HL-60/S4 treated with retinoic acid at 250 ng/mL for 4 days and 3 days (cell line): ENCODE results near the gene KMT2E.
"Not testable (repeated sequence)": the region's sequence is repeated elsewhere in the genome, so short reads cannot be mapped to it uniquely, and the experiment has no call there.

Experiments
- in situ Hi-C: fragments of 300-500 bp; cut with MboI; formaldehyde crosslinking; loops from 2 replicates; pipeline ENCODE4 v1.7.0; 2022; ENCODE audit warnings: low sequenced_read_pairs

Gene KMT2E

DNA sequence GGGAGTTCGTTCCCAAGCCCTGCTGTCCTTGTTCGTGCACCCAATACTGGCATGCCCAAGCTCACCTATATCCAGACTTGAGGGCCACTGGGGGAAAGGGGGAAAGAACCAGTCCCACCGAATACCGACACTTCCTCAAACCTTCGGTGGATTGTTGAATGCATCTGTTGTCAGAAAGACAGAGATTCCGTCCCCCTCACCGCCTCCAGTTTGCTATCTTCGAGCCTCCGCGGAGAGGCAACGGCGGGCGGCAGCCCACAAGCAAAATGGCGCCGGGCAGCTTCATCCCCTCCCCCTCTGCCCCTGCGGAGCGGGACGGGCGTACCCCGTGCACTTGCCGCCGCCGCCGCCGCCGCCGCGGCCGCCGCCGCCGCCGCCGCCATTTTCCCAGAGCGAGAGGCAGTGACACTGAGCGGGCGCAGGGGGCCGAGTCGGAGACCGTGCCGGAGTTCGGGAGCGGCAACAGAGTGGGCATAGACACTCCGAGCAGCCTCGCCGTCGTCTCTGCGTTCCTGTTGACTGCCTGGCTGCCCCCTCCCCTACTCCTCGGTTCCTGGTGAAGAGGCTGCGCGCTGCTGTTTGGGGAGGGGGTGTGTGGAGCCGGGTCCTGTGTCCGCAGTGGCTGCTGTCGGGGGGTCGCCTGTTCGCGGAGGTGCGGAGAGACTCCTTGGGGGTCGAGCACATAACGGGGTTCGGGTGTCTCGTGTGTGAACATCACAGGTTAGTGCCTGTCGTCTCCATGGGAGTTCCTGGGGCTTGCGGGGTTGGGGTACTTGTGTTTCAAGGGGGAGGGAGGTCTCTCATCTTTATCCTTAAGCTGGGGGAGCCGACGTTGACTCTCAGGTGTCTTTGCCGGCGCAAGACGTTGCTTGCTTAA lies at the start of gene KMT2E:
TSS of gene KMT2E (plus strand) at position 390 of the 877 bp plus-strand sequence. CDS start 26,748 bp downstream, outside the sequence.
- in situ Hi-C loops = no loop called here

GRCh38 chr7:104964626-104965236 lies 49.3 kb upstream of the KMT2E start:
- in situ Hi-C loops = no loop called here

DNA sequence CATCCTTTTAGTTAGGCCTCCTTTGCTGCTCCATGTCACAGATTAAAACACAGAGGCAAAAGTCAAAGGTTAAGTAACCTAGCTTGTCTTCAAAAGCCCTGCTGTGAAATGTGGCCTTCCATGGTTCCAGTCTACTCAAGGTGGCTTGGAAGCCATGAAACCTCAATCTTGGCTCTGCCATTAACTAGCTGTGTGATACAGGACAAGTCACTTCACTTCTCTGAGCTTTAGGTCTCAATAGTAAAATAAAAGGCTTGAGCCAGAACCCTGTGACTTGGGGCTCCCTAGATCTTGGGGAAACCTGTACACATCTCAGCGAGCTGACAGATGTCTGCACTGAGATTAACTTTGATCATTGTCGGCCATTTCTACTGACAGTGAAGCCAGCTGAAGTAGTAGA lies 48.0 kb upstream of the KMT2E start:
- in situ Hi-C loops = no loop called here

DNA sequence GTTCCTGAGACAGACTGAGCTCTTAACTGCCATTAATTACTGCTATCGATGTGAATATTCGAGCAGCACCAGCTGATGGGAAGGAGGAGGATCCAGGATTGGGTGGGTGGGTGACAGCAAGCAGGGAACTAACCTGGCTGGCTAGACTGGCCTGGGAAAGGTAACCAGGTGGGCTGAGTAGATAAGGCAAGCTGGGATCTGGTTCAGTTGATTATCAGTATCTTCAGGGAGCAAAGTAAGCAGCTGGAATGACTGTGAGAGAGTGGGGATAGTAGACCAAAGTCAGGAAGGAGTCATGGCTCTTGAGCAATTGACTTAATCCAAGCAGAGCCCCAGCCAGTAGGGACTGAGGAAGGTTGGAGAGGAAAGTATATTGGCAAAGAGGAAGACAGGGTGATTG lies 46.9 kb upstream of the KMT2E start:
- in situ Hi-C loops = no loop called here

GRCh38 chr7:104967595-104967994 lies 46.4 kb upstream of the KMT2E start:
- in situ Hi-C loops = no loop called here

- in situ Hi-C loops = no loop called here
Observed at GRCh38 chr7:104968648-104969047, 45.4 kb upstream of the KMT2E start.

DNA sequence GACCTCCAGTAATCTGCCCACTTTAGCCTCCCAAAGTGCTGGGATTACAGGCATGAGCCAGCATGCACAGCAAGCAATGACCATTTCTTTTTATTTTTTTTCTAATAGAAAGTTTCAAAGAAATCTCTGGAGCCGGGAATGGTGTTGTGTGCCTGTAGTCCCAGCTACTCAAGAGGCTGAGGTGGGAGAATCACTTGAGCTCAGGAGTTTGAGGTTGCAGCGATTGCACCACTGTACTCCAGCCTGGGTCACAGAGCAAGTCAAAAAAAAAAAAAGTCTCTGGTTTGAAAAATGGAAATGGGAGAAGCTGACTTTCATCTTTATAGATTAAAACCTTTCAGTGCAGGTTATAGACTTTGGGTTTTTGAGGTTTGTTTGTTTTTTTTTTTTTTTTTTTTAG lies 44.8 kb upstream of the KMT2E start:
- in situ Hi-C loops = no loop called here

DNA sequence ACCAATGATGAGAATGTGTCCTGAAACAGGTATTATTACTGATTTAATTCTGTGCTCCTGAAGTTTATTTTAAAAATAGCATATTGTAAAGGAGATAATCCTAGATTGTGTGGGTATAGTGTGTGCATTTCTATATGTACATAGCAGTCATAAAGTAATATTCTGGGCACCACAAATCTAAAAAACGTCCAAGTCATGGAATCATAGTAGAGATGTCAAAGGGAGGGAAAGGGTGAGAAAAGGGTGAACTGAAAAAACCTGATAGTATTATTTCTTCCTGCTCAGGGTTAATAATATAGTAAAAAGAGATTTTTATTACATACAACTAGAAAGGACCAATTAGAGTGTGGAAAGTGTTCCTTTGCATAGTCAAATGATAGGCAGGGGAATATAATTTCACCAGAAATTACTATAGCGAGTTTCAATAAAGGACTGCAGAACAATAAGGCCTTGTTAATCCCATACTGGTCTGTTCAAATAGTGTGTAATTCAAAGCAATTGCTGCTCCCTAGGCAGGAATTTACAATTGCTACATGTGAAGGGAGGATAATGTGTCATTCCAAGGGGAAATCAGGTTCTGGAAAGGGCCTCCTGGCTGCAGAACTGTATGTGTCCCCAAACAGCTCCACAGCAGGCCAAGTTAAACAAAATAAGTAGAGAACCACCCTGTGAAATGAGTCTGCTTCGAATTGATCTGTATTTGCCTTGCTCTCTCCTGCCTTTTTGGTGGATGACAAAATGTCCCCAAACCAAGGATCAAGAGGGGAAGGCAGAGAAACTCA lies 42.5 kb upstream of the KMT2E start:
- in situ Hi-C loops = no loop called here

- in situ Hi-C loops = no loop called here
Observed at GRCh38 chr7:104972500-104972899, 41.5 kb upstream of the KMT2E start.

DNA sequence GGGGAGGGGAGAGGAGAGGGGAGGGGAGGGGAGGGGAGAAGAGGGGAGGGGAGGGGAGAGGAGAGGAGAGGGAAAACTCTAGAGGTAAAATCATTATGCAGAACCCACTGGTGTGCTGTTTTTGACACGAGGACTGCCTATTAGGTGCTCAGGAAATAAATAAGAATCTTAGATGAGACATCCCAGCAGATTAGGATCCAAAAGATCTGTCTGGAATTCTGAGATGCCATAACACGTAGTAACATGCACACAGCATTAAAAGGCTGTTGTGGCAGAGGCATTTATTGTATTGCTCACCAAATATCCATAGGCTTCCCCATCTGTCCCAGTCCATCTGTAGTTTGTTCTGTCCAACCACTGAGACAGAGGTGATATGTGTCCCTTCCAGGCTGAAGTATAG lies 40.8 kb upstream of the KMT2E start:
- in situ Hi-C loops = no loop called here

GRCh38 chr7:104973909-104974415 lies 40.0 kb upstream of the KMT2E start:
- in situ Hi-C loops = no loop called here

GRCh38 chr7:104975553-104975952 lies 38.5 kb upstream of the KMT2E start:
- in situ Hi-C loops = not testable (repeated sequence)

GRCh38 chr7:104976966-104977636 lies 36.9 kb upstream of the KMT2E start:
- in situ Hi-C loops = no loop called here

DNA sequence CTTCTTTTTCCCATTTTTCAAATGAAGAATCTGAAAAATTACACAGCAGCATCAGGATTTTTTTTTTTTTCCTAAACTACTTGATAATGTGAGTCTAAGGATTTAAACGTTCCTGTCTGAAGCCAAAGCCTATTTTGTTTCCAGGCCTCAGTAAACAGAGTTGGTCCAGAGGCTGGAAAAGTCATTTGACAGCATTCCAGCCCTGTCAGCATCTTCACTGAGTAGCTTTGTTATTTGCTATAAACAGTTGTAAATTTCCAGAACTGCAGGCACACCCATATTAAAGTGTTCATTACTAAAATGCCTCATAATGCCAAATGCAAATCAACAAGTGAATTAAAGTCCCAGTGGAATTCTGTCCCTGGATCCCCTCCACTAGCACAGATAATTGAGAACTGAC lies 35.5 kb upstream of the KMT2E start:
- in situ Hi-C loops = no loop called here

DNA sequence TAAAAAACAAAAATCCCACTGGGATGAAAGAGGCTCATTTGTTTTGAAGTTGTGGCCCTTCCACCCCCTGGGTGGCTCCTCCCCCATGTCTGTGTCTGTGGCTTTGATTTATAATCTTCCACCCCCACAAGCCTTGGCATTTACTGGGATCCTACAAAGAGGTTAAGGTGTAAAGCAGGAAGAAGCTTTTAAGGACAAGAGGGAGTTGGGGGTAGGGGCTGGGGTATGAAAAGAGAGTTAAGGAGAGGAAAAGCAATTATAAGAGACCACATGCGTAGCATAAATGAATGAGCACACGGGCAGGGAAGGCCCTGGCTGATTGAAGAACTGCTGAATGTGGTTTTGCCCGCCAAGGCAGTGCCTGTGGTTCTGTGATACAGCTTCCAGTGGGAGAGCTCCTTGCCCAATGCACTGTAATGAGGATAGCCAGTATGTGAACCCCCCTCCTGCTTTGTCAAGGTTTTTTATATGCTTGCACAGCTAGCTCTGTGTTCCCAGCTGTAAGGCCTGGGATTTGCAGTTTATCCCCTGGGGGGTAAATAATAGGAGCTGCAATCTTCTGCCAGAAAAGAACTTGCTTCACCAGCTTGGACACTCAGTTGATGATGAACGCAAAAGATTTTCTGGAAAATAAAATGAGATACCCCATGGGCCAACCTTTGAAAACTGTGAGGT lies 34.7 kb upstream of the KMT2E start:
- in situ Hi-C loops = no loop called here

DNA sequence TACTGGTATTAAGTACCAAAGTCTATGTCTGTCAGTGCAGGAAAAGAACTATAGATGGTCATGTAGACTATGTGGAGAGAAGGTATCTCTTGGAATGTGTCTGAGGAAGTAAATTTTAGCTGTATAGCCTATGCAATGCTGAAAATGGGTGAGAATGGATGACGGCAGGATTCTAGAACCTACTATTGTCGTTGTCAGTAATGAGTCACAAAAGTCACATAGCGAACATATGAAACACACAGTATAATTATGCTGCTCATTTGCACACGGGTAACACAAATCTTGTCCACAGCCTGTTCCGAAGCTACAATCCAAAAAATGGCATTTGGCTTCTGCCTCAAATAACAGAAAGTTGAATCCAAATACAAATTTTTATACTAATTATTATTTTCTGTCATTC lies 33.6 kb upstream of the KMT2E start:
- in situ Hi-C loops = no loop called here

GRCh38 chr7:104980841-104981671 lies 32.9 kb upstream of the KMT2E start:
- in situ Hi-C loops = no loop called here

GRCh38 chr7:104981672-104982037 lies 32.4 kb upstream of the KMT2E start:
- in situ Hi-C loops = no loop called here

DNA sequence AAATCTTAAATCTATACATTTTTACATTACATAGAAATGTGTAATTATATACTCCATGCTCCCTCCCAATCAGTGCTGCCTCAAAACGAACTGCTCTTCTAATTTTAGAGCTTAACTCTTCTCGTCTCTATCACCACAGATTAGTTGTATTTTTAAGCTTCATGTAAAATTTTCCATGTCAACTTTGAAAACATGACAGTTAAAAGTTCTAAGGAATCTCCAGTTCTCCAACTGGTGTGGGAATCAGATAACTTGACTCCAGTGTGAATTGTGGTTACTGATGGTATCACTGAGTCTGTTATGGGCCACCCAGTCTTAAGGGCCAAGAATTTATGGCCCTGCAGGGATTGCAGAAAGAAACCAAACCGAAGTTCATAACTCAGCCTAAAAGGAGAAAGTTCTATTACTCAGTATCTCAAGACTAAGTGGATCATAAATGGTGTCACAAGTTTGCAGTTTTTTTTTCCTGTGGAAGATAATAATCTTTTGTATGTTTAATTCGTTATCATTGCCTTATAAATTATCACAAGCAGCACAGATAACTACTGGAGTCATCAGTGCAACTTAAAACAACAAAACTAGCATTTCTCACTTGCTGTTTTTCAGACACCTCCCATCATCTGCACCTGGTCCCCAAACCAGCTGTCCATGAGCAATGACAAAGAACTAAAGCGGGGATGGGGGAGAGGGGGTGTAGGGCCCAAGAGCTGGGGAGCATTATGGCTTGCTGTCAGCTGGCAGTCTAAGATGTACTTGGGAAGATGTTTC lies 31.5 kb upstream of the KMT2E start:
- in situ Hi-C loops = no loop called here
